ENCODE data around the gene PEX19.

PEX19 gene

DNA sequence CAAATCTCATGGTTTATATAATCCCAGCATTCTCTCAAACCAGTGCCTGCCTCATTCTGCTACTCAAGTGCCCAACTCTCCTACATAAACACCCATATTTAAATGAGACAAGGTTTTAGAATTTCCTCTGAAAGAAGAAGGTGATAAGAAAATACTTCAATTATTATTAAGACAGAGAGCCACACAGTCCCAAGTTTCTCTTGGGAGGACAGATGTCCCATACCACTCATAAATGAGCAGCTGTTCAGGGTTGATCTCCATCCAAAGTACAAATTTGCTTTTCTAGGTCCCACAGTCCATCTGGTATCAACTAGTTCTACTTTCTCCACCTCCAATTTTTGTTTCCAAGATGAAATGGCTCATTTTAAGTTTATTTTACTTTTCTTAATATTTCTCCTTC is 33.9 kb downstream of the PEX19 start:
- DNase-seq: no peak
- H3K36me3 ChIP-seq (replicated peaks): no peaks in the 10 kb centered on the region
- no peak overlapping the region for H3K27ac ChIP-seq
- no peak overlapping the region for H3K4me3 ChIP-seq (ENCODE audit: low read depth, low read length)
- H3K27me3 ChIP-seq (replicated peaks): no peaks in the 10 kb centered on the region
- in situ Hi-C loops (cut with HindIII; ENCODE audit: low pct_ligation_motif_present, low sequenced_read_pairs): no loop called here
- no peak for TF ChIP-seq CTCF (IDR thresholded peaks at IDR 0.05; ENCODE audit: low read depth, low read length, missing control alignments)

DNA sequence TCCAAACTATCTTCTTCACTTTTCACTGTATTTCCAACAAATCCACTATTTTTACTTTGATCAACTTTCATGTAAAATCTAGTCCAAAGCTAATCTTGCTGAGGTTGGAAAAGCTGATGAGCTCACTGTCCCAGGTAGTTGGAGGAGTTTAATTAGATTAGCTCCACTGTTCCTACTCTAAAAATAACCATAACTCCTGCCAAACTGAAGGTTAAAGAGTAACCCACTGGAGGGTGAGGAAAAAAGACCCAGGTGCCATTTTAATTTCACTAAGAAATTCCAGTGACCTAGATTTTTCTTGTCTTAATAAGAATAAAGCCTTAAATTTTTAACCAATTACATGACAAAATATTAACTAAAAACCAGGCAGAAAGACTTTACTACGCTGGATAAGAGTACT is 37.9 kb downstream of the PEX19 start:
- TF ChIP-seq CTCF (IDR thresholded peaks at IDR 0.05; ENCODE audit: low read depth, low read length, missing control alignments): no peak
- in situ Hi-C loops (cut with HindIII; ENCODE audit: low pct_ligation_motif_present, low sequenced_read_pairs): no loop called here

DNA sequence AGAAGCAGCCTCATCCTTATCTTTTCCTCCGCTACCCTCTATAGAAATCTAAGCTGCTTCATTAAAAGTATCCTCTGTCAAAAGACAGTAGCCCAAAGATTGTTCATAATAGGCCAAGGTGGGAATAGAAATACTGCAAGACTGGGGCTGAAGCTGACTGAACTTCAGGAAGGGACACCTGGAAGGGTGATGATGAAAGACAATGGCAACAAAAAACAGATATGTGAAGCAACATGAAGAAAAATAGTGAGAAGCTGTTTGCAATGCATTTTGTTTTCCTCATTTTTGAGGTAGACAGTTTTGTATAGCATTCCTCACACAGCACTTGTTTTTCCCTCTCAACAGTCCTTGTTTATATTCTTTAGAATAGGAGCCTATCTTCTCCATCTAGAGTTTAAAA is 39.5 kb downstream of the PEX19 start:
- in situ Hi-C loops (cut with HindIII; ENCODE audit: low pct_ligation_motif_present, low sequenced_read_pairs): no loop called here
- Histone ChIP-seq H3K4me3 (ENCODE audit: low read depth, low read length) (no peak overlapping the region), H3K36me3 (replicated peaks) (peaks cover 10% of the 10 kb centered on the region), H3K27ac (no peak overlapping the region), H3K27me3 (replicated peaks) (no peaks in the 10 kb centered on the region)
- no peak for TF ChIP-seq CTCF (IDR thresholded peaks at IDR 0.05; ENCODE audit: low read depth, low read length, missing control alignments)
- no peak for DNase-seq

More for the DNA sequence above, 37.9 kb downstream of the PEX19 start:
- Histone ChIP-seq H3K27me3 (replicated peaks) (no peaks in the 10 kb centered on the region), H3K4me3 (ENCODE audit: low read depth, low read length) (no peak overlapping the region), H3K36me3 (replicated peaks) (peaks cover 6% of the 10 kb centered on the region), H3K27ac (no peak overlapping the region)
- no peak for DNase-seq

- H3K4me3 ChIP-seq (ENCODE audit: low read depth, low read length): no peak overlapping the region
- in situ Hi-C loops (cut with HindIII; ENCODE audit: low pct_ligation_motif_present, low sequenced_read_pairs): no loop called here
- no peak for DNase-seq
- H3K36me3 ChIP-seq (replicated peaks): peaks cover 22% of the 10 kb centered on the region
- H3K27me3 ChIP-seq (replicated peaks): no peaks in the 10 kb centered on the region
- no peak for TF ChIP-seq CTCF (IDR thresholded peaks at IDR 0.05; ENCODE audit: low read depth, low read length, missing control alignments)
- H3K27ac ChIP-seq: no peak overlapping the region
Observed at GRCh38 chr1:160244209-160244608, 40.7 kb downstream of the PEX19 start.

DNA sequence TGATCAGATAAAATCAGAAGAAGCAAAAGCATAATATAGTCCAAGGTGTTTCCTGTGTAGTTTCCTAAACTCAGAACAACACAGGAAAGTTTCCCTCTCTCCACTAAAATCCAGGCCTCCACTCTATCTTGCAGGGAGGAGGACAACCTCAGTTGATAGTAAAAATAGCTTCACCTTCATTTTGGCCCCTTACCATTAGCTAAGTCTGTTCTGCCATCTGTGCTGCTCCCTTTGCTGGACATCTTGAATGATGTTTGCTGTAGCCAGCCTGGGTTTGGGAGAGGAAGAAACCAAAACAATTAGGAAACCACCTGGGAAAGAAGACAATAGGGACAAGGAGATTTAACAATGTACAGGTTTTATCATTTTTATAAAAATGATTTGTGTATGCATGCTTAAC is 41.2 kb downstream of the PEX19 start:
- peaks cover 23% of the 10 kb centered on the region for H3K36me3 ChIP-seq (replicated peaks)
- in situ Hi-C loops (cut with HindIII; ENCODE audit: low pct_ligation_motif_present, low sequenced_read_pairs): no loop called here
- no peak overlapping the region for H3K4me3 ChIP-seq (ENCODE audit: low read depth, low read length)

More for the DNA sequence above, 41.2 kb downstream of the PEX19 start:
- TF ChIP-seq CTCF (IDR thresholded peaks at IDR 0.05; ENCODE audit: low read depth, low read length, missing control alignments): no peak
- H3K27me3 ChIP-seq (replicated peaks): no peaks in the 10 kb centered on the region
- DNase-seq: no peak
- H3K27ac ChIP-seq: no peak overlapping the region
